Fibroblast of lung (primary cell): Measurements from ENCODE around the gene ARMH1.

Source experiments
- CTCF ChIP-seq, 2 donors: IDR thresholded peaks in 1 of 2; conservative IDR thresholded peaks in 1 of 2; 1 replicate in 1 of 2; 2 replicates in 1 of 2; pipeline ENCODE4 v1.5.1; 2011 to 2012; ENCODE audit warnings: low read length in 2 of 2, control low read depth in 1 of 2, inconsistent platforms in 1 of 2, low read depth in 1 of 2, mild to moderate bottlenecking in 1 of 2
- EZH2 ChIP-seq: IDR thresholded peaks from 2 replicates; pipeline ENCODE4 v1.5.1; 2012; ENCODE audit warnings: low read length, control low read depth, mild to moderate bottlenecking; ENCODE audit errors: missing control alignments

GRCh38 chr1:44723064-44723463, 48.5 kb downstream of the ARMH1 start:
- no peak for TF ChIP-seq CTCF (conservative IDR thresholded peaks at IDR 0.05 in 1 of 2, IDR thresholded peaks at IDR 0.05 in 1 of 2; ENCODE audit: low read depth in 1 of 2, low read length in 2 of 2)
- no peak for TF ChIP-seq EZH2
